Measurements from ENCODE around the gene MATN1.
"Not testable (repeated sequence)": the region's sequence is repeated elsewhere in the genome, so short reads cannot be mapped to it uniquely, and the experiment has no call there.

The MATN1 gene

GRCh38 chr1:30697571-30698376 lies 25.6 kb downstream of the MATN1 start:
- DNase-seq (ENCODE audit: low read depth in 3 of 3), result no peak

DNA sequence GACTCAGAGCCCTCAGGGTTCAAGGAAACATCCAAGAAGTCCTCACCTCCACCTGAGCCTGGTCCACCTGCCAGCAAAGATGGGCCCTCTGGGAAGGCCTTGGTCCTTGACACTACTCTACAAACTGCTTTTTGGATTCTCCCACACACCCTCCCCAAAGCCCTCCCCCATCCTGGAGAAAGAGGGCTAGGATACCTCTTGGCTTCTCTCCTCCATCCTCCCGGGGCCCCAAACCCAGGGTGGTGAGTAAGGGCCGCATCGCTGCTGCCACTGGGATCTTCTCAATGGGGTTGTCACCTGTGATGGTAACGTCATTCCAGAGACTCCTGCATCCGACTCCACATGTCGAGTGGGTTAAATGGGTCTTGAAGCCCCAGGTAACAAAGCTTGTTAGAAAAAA lies 26.6 kb downstream of the MATN1 start:
- no peak for DNase-seq (ENCODE audit: low read depth in 3 of 3)

DNA sequence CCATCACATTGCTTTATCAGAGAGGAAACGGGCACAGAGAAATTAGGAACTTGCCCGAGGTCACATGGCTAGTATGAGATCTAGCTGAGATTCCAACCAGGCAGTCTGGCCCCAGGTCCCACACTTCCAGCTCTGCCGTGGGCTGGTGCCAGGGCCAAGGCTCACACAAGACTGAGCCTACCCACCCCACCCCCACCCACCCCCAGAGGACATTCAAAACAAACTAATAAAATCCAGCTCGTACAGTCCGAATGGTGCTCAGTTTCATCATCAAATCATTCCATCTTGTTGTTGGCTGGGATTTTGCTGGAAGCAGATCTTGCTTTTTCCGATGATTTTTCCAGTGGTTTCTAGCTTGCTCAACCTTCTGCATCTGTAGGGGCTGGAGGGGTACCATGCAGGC lies 27.9 kb downstream of the MATN1 start:
- DNase-seq (ENCODE audit: low read depth in 3 of 3), result no peak

- DNase-seq (ENCODE audit: low read depth in 3 of 3), result no peak
These were observed 28.9 kb downstream of the MATN1 start for GRCh38 chr1:30694280-30695175.

- DNase-seq (ENCODE audit: low read depth in 3 of 3), result no peak
These were observed 29.6 kb downstream of the MATN1 start for GRCh38 chr1:30693822-30694221.

DNA sequence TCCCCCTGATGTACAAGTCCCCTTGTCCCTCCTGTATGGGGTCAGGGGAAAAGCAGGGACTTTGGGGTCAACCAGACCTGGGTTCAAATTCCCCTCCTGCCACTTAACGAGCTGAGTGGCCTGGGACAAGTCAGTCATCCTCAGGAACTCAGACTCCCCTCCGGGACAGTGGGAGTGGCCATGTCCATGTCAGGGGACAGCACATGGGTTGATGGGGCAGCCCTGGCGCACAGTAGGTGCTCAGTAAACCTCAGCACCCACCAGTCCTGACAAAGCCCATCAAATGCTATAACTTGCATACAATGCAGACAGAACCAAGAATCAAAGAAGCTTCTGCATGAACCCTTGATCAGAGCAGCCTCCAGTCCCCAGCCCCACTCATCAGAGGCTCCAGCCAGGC lies 30.0 kb downstream of the MATN1 start:
- no peak for DNase-seq (ENCODE audit: low read depth in 3 of 3)

DNA sequence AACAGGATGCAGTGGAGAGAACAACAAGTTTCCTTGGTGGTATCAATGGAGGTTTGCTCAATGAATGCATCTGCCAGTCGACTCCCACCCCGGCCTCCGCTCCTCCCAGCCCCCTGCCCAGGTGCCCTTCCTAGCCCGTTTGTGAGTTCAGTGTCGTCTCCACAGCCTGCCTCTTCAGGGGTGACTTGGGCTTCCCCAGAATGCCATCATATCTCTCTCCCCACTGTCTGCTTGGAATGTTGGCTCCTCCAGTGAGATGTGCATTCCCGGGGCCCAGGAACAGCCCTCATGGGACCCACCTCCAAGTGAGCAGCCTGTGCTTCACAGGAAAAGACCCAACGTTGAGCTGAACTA lies 30.5 kb downstream of the MATN1 start:
- no peak for DNase-seq (ENCODE audit: low read depth in 3 of 3)

DNA sequence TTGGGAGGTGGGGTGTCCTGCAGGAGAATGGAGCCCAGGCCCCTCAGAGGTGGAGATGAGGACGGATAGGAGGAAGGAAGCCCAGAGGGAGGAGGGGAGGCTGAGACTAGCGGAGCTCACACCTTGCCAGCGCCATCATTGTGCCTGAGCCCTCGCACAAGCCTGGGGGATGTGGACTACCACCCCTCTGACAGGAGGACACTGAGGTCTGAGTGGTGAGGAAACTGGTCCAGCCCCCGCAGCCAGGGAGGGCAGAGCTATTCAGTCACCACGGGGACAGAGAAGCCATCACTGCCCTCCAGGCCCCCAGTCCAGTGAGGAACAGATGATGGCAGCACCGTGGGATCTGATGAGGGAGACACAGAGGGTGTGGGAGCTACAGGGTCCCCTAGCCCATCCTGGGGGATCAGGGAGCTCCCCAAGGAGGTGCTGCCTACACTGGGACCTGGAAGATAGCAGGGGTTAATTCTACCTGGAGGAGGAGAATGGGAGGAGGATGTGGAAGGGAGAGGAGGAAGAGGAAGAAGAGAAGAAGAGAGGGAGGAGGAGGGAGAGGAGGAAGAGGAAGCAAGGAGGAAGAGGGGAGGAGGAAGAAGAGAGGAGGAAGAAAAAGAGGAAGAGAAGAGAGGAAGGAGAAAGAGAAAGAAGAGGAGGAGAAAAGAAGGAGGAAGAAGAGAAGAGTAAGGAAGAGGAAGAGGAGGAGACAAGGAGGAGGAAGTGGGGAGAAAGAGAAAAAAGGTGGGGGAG lies 31.0 kb downstream of the MATN1 start:
- DNase-seq (ENCODE audit: low read depth in 3 of 3), result no peak

GRCh38 chr1:30691480-30691879 lies 31.9 kb downstream of the MATN1 start:
- no peak for DNase-seq (ENCODE audit: low read depth in 3 of 3)

DNA sequence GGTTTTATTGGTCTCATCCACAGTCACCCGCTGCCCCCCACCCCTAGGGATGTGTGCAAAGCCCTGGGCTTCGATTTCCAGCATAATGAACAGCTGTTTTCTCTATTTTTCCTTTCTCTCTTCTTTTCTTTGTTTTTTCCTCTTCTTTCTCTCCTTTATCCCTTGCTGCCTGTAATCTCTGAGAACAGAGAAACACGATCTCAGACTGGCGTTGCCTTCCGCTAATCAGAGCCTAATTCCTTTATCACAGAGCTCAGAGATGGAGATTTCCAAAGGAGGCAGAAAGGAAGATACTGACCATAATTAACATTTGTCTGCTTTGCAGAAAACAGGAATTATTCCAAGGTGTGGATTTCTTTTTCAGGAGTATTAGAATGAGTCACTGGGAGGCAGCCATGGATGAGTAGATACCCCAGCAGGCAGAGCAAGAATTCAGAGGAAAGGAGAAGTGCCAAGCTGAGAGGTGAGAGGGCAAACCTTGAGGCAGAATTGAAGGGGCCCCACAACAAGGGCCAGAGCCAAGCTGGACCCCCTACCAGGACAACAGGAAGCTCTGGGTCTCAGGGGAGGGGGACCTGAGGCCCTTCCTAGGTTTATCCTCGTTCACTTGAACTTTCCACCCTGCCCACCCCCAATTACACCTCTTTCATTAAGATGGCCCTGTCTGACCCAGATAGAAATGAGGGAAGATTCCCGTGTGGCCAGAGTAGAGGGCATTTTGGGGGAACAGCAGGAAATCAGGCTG lies 33.3 kb downstream of the MATN1 start:
- DNase-seq (ENCODE audit: low read depth in 3 of 3), result no peak

DNA sequence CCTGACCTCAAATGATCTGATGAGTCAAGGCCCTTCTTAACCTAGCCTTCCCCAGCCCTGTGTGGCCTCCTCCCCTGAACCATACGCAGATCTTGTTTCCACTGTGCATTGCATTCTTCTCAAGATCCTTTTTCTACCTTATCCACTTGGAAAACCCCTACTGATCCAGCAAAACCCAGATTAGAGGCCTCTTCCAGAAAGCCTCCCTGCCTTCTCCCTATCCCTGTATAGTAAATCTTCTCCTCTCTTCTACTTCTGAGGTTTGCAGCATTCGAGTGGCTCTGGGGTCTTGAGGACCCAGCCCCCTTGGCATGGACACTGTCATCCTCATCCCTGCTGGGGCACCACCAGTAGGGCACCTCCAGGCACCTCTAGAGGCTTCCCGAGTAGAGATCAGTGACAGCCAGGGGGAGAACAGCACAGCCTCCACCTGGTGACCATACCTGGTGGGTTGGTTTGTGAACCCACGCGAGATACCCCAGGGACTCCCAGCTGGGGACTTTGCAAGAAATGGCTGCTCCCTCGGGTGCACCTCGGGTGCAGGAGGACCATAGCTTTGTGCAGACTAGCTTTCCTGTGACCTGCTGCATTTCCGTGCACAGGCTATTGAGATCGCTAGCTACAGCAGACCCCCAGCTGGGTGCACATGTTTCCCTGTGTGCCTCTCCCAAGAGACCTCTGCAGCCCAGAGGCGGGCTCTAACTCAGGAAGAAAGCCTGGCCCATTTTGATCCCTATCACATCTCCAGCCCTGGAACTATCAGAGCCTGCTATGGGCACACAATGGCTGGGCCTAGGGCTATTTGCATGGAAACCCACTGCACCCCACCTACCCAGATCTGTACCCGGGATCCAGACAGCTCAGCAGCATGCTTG lies 34.2 kb downstream of the MATN1 start:
- no peak for DNase-seq (ENCODE audit: low read depth in 3 of 3)

DNA sequence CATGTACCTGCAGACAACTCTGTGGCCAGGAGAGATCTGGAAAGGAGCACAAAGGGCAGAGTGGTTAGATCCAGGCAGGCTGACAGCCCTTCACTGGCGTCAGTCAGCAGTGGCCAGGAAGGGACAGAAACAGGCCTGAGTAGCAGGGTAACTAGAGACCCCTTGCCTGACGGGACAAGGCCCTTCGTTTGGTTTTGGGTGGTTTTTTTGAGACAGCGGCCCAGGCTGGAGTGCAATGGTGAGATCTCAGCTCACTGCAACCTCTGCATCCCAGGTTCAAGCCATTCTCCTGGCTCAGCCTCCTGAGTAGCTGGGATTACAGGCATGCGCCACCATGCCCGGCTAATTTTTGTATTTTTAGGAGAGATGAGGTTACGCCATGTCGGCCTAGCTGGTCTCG lies 34.9 kb downstream of the MATN1 start:
- DNase-seq (ENCODE audit: low read depth in 3 of 3), result not testable (repeated sequence)

- DNase-seq (ENCODE audit: low read depth in 3 of 3), result no peak
These were observed 35.5 kb downstream of the MATN1 start for GRCh38 chr1:30687886-30688285.

- no peak for DNase-seq (ENCODE audit: low read depth in 3 of 3)
These were observed 37.0 kb downstream of the MATN1 start for GRCh38 chr1:30686236-30686935.

- no peak for DNase-seq (ENCODE audit: low read depth in 3 of 3)
These were observed 37.6 kb downstream of the MATN1 start for GRCh38 chr1:30685796-30686165.

GRCh38 chr1:30684881-30685795 lies 38.2 kb downstream of the MATN1 start:
- DNase-seq (ENCODE audit: low read depth in 3 of 3), result no peak

- DNase-seq (ENCODE audit: low read depth in 3 of 3), result no peak
These were observed 39.1 kb downstream of the MATN1 start for GRCh38 chr1:30684259-30684658.

GRCh38 chr1:30683699-30684098 lies 39.7 kb downstream of the MATN1 start:
- no peak for DNase-seq (ENCODE audit: low read depth in 3 of 3)

Data from stimulated activated CD4-positive, alpha-beta T cell treated with anti-CD3 and anti-CD28 coated beads, TNF-alpha, amount 100 ng/mL, for 48 hours (primary cell).